ENCODE data around the gene SLC41A3. TPM values are rescaled to one million over a fixed set of nuclear protein-coding genes. Genes with fewer than 3 reads are reported as not detected.

The SLC41A3 gene
- polyA plus RNA-seq (ENCODE audit: insufficient read length in 3 of 3) = 10 to 100 TPM; 75.0 to 80.6 (median 77.2) TPM

DNA sequence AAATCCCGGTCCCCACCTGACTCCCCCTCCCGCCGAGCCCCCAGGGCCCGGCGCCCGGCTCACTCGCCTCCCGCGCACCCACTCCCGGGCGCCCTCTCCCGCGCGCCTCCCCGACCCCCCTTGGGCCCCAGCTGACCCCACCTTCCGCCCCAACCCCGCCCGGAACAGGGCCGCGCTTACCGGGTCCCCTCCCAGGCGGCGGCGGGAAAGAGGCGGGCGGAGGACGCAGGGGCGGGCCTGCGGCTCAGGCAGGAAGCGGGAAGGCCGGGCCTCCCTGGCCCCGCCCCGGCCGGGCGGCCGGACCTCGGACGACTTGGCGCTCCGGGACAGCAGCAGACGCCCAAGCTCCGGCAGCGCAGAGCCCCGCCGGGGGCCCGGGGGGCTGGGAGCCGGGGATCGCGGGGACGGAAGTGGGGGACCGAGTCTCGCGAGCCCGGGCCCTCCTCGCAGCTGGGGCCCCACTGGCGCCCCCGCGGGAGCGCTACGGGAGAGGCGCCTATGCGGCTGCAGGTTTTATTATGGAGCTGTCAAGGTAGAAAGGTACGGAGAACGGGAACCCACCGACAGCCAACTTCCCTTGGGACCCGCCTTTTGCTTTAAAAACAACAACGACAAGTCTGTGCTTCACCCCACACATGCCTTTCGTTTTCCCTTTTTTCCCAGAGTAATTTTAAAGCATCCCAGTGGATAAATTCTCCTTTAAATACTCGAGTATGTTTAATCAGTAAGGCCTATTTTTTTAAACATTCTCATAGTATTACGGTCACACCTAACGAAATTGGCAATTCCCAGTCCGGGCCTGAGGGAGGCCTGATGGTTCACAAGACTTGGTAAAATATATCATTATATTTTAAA is at the start of gene SLC41A3:
TSS of gene SLC41A3 (minus strand) at position 212 of the 855 bp plus-strand sequence. CDS start 15,905 bp downstream, outside the sequence.
- peak; percentile 38 to 65 (median 48) for DNase-seq (ENCODE audit: low read depth in 3 of 3, low spot score in 2 of 3)

DNA sequence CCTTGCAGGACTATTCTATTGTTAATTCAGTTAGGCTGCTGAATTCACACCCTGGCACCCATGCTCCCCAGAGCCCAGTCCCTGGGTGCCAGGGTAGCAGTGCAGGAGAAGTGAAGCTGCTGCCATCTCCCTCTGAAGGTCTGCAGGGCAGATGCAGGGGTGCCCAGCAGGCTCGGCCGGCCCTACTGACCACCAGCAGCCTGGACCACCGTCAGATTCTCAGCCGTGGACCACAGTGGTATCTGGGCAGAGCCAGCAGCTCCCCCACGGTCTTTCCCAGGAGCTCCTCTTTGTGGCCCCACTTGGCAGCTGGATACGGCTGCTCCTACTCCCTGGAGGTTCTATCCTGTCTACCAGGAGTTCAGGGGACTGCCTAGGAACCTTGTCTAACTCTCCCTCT is 49.7 kb upstream of the SLC41A3 start:
- DNase-seq (ENCODE audit: low read depth in 3 of 3, low spot score in 2 of 3) = no peak

DNA sequence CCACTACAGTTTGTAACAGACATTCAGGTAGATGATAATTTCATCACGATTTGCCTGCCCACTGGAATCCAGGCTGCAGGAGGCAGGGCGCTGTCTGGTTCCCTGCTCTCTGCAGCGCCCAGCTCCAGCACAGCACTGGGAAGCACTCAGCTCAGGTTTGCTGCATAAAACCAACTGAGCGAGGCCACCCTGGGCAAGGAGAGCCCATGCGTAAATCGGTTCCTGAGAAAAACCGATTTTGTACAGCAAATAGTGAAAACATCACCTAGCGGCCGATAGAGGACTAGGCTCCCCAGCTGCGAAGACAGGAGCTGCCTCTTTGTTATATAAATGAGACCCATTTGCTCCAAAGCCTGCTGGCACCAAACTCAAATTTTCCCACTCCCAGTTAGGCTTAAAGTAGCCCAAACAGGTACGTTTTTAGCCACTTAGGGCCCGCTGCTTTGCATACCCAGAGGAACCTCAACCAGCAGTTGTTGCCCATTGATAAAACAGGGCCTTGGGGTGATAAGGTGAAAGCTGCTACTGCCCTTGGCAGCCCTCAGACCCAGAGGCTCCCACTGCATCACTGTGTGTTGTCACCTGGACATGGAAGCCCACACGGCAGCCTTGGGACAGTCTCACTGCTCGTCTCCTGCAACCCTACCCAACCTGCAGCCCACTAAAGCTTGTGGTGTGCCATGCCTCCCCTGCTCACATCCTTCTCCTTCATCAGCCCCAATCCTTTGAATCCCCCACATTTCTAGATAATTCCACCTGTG is 49.0 kb upstream of the SLC41A3 start:
- DNase-seq (ENCODE audit: low read depth in 3 of 3, low spot score in 2 of 3) = peak in 2 of 3 donors; percentile 31 to 44

DNA sequence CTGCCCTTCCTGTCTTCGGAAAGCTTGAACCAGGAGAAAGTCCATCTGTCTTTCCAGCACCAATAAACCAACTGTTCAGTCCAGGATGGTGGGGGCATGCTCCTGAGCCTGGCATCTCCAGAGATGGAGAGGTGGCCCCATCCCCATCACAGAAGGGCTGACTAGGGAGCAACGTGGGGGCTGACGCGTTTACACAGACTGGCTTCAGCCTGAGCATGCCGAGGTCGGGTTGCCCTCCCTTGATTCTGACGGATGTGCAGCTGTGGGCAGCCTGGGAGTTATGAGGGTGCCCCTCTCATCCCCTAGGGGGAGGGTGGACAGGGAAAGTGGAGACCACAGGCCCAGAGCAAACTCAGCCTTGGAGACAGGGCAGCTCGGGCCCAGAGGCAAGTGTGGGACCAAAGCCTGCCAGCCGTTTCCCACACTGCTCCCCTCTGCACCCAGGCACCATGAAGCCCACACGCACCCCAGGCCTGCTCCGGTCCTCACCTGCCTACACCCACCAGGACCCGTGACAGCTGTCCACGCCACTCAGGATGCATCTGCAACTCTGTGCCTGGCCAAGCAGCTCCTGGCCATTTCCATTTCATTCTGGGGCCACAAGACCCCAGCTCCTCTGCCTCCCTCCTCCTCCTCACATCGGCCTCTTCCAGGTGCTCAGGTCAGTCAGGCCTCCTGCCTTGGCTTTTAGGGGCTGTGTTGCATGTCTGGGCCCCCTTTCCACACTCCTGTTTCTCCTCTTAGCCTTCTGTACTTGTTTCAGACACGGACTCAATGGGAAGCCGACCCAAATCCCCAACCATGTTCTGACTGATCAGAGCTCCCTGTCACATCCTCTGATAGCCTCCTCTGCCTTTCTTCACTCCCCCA is 48.2 kb upstream of the SLC41A3 start:
- no peak for DNase-seq (ENCODE audit: low read depth in 3 of 3, low spot score in 2 of 3)

DNA sequence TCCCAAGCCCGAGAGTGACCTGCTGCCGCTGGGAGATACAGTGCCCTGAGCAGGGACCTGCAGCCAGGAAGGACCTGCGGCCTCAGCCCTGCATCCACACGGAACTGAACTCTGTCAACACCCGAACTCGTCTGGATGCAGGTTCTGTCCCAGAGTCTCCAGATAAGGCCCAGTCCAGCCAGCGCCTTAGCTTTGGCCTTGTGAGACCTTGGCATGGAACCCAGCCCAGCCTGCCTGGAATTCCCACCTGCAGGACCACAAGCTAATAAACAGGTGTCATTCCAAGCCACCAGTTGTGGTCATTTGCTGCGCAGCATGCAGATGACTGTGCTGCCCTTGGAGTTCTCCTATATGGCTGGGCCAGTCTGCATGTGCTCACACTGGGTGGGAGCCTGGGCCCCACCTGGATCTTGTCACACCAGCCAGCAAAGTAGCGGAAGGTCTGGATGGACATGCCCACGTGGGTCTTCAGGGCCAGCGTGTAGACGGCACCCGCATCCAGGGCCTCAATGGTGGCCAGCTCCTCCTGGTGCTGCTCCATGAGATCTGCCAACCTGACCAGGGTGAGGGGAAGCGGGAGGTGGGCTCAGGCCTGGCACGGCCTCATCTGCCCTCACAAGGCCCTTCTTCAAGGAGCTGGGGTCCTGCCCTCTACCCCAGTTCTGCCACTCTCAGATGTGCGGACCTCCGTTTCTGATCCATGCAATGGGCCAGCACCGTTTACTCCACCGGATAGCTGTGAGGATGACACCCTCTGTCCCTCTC is 47.2 kb upstream of the SLC41A3 start:
- DNase-seq (ENCODE audit: low read depth in 3 of 3, low spot score in 2 of 3) = no peak

DNA sequence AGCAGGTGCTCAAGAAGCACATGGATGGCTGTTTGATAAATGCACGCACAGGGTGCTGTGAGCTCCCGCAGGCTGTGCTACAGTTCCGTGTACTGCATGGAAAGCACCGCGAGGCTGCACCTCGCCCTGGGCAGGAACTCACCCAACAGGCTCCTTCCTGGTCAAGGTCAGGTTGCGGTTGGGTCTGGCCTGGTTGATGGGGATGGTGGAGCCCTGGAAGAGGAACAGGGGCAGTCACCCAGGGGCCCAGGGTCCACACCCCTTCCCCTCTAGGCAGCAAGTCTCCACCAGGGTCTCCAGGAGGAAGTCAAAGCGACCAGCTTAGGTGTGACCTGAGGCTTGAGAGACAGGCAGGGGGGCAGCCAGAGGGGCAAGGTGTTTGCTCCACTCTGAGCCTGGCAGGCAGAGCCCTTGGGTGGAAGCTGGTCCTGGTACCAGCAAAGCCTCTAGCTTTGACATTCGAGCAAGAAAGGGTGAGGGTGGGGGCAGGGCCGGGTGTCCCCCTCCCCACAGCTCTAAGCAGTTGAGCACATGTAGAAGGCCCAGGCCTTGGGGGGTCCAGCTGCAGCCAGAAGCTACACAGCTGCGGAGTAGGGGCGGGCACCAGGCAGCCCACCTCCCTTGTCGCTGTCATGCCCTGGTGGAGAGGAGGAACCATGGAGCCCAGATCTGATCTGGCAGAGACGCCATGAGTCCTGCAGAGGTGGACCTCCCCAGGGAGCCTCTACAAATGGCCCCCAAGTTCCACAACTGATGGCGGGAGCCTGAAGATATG is 46.3 kb upstream of the SLC41A3 start:
- DNase-seq (ENCODE audit: low read depth in 3 of 3, low spot score in 2 of 3) = no peak

DNA sequence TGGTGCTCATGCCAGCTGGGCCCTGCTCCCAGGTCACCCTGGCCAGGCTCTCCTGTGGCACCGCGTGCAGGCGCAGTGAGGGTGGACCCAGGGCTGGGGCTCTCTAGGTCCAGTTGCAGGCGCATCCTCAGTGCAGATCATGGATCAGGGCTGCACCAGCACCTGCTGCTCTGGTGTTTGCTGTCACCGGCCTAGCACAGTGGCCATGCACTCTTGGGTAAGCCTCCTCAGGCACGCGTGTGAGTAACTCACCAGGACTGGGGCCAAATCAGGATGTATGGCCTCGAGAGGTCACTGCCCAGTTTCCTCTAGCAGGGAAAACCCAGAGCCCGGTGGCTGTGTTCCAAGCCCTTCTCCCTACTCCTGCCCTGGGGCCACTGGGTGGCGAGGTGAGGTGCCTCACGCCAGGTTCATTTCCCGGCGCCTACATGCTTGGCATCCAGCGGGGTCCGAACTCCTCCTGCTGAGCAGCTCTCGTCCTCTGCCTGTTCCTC is 45.5 kb upstream of the SLC41A3 start:
- DNase-seq (ENCODE audit: low read depth in 3 of 3, low spot score in 2 of 3) = no peak

DNA sequence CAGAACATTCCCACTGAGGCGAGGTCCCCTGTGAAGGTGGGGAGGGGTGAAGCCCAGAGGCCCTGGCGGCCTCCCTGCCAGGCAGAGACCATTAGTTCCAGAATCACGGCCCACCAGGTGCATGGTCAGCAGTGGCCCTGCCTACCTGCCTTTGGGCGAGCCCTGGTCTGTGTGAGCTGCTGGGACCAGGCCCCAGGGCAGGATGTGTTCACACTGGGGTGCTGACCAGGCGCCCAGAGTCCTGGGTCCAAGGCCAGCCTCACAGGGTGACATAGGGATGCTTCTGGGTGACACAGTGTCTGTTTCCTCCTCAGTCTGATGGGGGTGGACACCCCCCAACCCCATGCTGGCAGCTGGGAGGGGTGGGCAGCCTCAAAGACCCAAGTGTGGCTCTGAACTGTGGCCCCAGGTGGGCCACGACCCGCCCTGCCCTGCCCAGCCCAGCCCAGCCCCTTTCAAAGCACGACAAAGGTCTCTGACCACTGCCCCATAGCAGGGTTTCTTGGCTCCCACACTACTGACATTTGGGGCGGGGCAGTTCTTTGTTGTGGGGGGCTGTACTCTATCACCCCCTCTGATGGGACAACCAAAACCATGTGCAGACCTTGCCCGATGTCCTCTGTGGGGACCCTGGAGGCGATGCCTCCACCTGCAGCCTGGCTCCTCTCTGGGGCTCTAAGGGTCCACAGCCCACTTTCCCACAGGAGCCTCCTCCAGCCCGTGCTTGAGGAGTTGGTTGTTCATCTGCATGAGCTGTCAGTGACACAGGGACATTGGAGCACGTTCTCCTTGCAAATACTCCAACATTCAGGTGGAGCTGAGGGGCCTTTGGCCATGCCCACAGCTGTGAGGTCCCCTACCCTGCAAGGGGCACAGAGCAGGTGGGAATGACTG is 44.8 kb upstream of the SLC41A3 start:
- no peak for DNase-seq (ENCODE audit: low read depth in 3 of 3, low spot score in 2 of 3)

DNA sequence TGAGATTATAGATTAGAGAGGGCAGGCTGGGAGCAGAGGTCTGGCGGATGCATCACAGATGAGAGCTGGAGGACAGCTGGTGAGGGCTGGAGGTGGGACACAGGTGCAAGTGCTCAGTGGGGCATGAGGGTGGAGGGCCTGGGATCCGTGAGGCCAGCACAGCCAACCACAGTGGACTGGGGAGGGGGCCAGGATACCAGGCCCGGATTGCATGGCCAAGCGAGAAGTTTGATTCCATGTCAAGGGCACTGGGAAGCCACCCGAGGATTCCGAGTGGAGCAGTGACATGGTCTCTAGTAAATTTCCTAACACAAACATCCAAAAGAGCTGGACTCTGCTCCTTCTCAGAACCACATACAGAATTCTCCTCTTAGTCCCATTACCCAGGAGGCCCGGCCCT is 44.0 kb upstream of the SLC41A3 start:
- DNase-seq (ENCODE audit: low read depth in 3 of 3, low spot score in 2 of 3) = no peak

DNA sequence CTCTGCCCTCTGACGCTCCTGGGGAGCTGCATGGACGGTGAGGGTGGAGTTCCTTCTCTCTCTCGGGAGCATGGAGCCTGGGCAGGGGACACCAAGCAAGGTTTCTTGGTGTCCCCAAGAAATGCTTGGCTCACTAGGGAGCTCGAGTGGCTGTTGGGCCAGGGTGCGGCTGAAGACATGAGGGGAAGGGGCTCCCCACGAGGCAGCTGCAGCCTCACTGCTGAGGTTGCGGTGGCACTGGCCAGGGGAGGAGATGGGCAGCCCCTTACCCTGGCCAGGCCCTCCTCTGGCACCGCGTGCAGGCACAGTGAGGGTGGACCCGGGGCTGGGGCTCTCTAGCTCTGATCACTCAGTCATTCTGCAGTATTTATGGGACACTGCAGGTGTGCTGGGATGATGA is 43.5 kb upstream of the SLC41A3 start:
- no peak for DNase-seq (ENCODE audit: low read depth in 3 of 3, low spot score in 2 of 3)

DNA sequence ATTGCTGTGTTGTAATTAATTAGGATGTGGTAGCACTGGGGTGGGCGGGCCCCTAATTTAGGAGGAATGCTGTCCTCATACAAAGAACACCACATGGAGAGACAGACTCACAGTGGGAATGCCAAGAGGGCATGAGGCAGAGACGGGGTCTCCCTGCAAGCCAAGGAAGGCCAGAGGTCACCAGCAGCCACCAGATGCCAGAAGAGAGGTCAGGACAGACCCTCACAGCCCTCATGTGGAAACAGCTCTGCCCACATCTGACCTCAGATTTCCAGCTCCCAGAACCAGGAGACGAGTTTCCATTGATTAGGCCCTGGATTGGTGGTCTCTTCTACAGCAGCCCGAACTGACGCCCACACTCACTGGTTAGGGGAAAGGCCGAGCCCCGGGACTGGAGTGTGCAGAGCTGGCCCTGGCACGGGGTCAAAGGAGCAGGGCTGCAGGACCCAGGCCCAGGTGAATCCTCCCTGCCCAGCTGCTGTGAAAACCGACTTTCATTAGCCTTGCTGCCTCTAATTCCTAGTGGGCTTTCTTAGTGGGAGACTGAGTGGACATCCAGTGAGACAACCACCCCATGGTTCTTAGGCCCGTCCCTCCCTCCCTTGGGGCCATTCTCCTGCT is 43.0 kb upstream of the SLC41A3 start:
- no peak for DNase-seq (ENCODE audit: low read depth in 3 of 3, low spot score in 2 of 3)

DNA sequence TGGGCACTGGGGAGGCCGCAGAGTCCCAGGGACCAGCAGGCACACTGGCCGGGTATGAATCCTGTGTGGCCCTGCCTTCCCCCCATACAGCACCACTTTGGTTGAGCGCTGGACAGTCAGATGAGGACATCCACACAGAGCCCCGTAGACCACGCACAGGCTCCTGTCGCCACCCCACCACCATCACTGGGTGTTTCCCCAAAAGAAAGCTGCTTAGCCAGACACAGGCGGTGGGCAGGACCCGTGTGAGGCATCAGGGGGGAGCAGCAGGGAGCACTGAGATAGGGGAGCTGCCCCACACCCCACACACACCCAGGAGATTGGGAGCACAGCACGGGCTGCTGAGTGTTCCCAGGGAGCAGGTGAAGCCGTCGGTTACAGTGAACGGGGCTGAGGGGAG is 42.4 kb upstream of the SLC41A3 start:
- no peak for DNase-seq (ENCODE audit: low read depth in 3 of 3, low spot score in 2 of 3)

DNA sequence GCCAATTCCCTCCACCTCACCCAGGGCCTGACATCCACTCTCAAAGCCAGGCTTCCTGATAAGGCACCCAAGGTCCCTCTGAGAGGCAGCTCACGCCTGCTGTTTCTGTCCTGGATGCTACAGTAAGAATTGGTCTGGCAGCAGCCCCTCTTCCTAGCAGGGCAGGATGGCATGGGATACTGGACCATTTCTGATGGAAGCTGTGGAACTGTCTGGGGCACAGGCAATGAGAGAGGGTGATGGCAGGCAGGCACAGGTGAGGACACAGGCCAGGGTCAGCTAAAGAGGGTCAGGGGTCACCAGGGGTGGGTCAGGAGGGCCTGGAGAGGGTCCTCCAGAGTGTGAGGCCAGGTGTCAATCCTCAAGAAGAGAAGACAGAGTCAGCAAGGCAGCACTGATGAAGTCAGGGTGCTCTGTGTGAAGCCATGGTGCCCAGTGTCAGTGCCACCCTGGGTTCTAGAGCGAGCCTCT is 41.9 kb upstream of the SLC41A3 start:
- DNase-seq (ENCODE audit: low read depth in 3 of 3, low spot score in 2 of 3) = no peak

DNA sequence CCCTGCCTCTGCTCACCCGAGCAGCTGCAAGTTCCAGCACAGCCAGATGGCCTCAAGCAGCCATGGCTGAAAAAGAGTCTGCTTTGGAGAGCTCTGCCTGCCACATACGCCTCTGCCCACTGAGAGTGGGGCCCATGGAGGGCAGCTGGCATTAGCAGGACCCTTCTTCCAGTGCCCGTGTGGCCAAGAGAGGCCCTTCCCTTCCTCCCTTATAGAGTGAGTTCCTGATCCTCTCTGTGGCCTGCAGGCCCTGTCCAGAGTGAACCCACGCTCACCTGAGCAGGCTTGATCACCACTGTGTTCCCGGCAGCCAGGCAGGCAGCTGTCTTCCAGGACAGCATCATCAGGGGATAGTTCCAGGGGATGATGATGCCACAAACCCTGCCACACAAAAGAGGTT is 41.4 kb upstream of the SLC41A3 start:
- DNase-seq (ENCODE audit: low read depth in 3 of 3, low spot score in 2 of 3) = no peak

DNA sequence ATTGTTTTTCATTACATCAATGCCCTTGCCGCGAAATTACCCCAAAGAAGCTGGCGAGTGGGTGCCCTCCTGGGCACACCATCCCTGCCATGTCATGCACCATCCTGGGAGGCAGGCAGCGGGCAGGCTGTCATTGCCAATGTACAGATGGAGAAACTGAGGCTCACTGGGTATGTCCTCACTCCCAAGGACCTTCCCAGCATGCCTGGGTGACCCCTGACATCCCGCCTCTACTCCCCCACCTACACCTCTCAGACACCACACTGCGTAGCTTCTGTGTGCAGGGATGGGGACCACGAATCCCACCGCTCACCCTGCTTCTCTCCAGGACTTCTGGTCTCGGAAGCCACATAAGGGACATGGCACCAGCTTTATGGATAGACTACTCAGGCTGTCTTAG is 41.0 kb upstream of the SLC41A3 start:
- DNase-seq (ENCODE audit: low read depth in 3 of 3, low spot score in 2 of 3) = no peak

DNA sequence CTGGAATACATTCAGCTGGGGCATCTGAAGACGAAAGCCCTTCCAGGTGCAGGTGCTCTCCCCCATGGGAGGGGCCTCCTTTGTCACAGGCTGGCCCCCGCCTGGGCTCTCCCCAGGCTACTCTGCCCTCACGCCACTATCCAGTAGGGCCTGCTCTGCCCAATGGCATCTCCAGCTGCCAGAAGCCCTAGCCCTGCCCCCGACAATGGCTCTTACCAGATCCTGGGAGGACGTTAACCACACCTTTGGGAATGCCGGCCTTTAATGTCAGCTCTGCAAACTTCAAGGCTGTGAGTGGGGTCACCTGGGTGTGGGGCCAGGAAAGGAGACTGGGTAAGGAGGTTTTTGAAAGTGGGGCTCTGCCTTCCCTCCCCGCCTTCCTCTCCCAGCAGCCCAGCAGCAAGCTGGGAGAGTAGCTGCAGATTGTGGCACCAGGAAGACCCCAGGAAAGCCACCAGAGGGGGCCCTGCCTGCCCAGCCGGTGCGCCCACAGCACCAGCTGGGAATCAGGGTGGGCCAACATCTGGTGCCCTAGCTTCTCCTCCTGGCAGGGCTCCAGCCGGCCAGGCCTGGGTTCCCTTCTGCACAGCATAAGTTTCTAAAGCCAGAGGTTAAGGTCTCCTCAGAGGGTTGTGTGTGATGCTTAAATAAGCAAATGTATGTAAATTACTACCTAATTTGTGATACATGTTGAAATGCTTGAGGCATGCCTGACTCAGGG is 40.4 kb upstream of the SLC41A3 start:
- DNase-seq (ENCODE audit: low read depth in 3 of 3, low spot score in 2 of 3) = no peak

DNA sequence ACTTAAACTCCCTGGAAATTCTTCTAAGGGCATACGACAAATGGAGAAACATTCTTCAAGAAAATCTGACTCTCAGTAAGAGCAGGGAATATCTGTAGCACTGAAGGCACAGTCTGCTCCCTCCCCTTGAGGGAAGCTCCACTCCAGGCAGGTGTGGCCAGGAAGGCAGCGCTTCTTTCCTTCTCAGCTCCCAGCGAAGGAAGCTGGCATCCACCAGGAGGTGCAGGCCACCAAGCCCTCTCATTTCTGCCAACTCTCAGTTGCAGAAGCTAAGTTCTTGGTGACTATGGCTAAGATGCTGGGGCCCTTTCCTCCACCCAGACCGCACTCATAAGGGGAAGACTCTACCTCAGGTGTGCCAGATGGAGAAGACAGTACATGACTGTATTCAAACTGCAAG is 37.7 kb upstream of the SLC41A3 start:
- DNase-seq (ENCODE audit: low read depth in 3 of 3, low spot score in 2 of 3) = no peak

All from right renal cortex interstitium (tissue), 3 donors.